Ureter (tissue), 1 donor: Measurements from ENCODE around the gene NUDT5. TPM values are rescaled to one million over a fixed set of nuclear protein-coding genes. Genes with fewer than 3 reads are reported as not detected.
"Not testable (repeated sequence)": the region's sequence is repeated elsewhere in the genome, so short reads cannot be mapped to it uniquely, and the experiment has no call there.

Experiments used
- DNase-seq: peaks from one replicate; pipeline ENCODE4 v3.0.0-alpha.2; 2020; ENCODE audit warnings: low spot score
- total RNA-seq: library from RNA; stranded (reverse); gene quantifications from one replicate; pipeline ENCODE4 v1.2.4, GENCODE V29; 2023
- donor health status: DM: yes; HTN: yes; CAD: no.

NUDT5 gene
- total RNA-seq, 1 donor from 2014 or later, result 44.9 TPM

DNA sequence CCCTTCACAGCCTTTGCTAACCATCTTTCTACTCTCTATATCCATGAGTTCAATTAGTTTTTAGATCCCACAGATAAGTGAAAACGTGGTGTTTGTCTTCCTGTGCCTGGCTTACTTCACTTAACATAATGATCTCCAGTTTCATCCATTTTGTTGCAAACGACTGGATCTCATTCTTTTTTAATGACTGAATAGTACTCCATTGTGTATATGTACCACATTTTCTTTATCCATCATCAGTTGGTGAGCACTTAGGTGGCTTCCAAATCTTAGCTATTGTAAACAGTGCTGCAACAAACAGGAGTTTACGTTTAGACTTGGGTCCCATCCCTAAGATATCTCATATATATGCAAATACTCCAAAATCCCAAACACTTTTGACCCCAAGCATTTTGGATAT is 9.4 kb upstream of the NUDT5 start:
- no peak for DNase-seq

DNA sequence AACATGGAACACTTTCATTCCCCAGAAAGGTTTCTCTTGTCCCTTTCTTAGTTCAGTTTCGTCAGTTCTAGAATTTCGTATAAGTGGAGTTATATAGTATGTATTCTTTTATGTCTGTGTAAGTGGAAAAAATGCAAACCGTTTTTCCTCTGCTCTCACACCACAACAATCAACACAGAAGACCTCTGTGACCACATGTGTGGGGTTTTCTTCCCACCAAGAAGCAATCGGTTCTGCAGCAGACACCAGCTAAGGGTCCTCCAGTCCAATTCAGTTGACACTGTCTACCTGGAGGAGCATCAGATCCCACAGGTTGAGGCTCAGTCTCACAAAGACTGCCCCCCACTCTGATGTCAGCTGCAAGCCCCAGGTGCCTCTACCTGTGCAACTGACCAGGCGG is 6.5 kb upstream of the NUDT5 start:
- no peak for DNase-seq

DNA sequence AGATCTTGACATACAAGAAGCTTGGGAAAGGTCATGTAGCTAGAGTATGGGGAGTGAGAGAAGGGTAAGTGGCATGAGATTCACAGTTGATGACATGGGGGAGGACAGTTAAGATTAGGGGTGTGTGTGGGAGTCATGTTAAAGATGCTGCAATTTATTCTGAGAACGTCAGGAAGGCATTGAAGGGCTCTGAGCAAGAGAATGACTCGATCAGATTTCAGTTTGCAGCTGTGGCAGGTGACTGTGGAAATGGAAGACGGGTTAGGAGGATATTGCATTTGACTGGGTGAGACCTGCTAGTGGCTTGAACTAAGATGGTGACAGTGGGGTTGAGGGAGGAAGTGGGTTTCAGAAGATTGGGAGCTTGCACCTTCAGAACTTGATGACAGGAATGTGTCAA is 5.9 kb upstream of the NUDT5 start:
- DNase-seq, result no peak

DNA sequence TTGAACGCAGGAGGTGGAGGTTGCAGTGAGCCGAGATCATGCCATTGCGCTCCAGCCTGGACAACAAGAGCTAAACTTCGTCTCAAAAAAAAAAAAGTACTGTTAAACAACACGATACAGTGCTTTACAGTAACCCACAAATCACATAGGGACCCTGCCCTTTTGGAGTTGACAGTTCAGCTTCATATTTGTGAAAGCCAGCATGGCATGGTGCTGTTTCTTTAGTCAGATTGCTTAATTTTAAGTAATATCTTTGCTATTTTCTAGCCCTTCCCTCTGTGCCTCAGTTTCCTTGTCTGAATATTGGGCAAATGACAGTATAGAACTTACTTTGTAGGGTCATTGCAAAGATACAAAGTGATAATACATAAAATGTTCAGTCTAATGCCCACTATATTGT is 5.2 kb upstream of the NUDT5 start:
- DNase-seq, result no peak

DNA sequence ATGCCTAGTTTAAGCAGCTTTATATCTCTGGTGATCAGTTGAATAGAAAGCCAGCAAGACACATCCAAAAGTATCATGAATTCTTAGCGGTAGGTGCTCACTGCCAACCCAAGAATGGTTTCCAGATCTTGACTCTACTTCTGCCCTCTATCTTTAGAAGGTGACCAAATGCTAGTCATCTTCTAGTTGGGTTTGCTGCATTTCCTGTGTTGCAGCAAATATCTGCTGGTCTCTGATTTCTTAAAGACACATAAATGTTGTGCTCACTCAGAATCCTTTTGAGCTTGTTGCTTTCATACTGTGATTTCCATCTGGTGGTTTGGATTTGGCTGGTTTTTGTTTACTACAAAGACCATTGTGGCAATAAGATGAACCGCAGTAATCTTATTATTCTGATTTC is 2.5 kb upstream of the NUDT5 start:
- DNase-seq, result no peak

DNA sequence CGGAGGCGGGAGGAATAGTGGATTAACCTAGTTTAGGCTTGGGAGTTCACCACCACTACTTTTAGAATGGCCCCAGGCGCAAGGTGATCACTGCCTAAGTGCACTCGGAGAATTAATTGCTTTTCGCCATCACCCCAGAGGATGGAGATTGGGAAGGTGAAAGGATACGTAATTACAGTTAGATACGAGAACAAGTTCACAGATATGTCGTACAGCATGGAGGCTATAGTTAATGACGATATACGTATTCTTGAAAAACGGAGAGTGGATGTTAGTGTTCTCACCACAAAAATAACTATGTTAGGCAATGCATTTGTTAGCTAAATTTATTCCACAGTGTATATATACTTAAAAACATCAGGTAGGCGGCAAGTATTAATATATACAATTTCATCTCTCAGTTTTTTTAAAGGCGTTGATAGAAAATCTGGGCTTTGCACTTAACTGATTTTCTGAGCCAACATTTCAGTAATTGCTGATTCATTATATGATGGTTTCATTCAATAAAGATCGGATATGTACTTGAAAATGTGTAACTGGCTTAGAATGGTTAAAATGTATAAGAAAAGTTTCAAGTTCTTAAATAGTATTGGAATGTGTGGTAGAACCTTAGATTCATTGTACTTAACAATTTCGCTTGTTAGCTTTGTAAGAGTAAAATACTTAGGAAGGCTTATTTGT is 980 bp upstream of the NUDT5 start:
- DNase-seq, result no peak

DNA sequence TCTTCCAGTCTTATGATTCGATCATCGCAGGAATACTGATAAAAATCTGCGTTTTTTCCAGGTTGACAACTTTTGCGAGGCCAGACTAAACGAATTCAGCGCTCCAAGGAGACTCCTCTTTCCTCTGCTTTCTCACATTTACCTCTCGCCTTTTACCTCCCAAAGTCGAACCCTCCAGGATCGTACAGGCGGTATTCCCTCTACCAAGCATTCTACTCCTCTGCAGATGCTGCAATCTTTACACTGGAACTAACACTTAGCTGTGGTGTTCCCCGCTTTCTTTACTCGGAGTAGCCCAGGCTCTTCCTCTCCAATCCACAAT is 449 bp downstream of the NUDT5 start:
- DNase-seq, result no peak

DNA sequence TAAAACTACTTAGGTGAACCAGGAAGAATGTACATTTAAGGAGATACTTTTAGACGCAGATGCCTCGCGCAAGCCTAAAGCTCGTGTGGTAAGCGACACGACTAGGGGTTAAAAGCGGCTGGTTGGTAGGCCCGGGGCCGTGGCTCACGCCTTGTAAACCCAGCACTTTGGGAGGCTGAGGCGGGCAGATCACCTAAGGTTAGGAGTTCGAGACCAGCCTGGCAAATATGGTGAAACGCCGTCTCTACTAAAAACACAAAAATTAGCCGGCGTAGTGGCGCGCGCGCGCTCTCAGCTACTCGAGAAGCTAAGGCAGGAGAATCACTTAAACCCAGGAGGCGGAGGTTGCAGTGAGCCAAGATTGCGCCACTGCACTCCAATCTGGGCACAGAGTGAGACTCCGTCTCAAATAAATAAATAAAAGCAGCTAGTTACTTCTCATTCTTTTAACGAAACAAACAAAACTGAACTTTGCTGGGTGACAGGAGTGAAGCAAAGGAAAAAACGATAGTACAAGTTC is 879 bp downstream of the NUDT5 start:
- DNase-seq, result peak; percentile 52

DNA sequence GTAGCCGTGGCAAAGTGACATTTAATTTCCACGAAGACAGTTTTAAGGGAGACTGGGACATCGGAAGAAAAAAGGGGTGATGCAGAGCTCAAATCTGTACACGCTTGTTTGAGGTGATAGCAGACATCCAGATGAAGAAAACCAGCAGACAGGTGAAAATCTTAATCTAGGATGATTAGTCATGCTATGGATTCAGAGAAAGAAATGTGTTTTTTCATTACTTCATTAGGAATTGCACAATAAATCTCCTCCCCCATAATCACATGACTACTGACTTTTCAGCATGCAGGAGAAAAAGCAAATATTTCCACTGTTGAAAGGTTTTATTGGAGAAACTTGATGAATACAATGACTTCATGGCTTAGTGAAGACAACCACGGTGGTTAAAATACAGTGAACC is 2.5 kb downstream of the NUDT5 start:
- no peak for DNase-seq

DNA sequence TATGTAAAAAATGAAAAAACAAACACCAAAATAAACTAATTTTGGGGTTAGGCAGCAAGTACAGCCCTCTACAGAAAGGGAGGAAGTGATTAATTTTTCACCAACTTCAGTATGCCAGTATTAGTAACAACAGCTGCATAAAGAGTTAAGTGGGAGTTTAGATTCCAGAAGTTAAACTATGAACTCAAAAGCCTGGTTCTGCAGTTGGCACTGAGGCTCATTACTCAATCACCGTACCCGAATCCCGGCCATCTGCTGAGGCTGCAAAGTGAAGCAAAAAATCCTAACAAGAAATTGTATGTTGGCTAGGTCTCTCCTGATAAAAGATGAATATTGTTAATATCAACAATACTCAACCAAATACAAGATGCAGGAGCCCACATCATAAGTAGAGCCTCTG is 4.0 kb downstream of the NUDT5 start:
- no peak for DNase-seq

DNA sequence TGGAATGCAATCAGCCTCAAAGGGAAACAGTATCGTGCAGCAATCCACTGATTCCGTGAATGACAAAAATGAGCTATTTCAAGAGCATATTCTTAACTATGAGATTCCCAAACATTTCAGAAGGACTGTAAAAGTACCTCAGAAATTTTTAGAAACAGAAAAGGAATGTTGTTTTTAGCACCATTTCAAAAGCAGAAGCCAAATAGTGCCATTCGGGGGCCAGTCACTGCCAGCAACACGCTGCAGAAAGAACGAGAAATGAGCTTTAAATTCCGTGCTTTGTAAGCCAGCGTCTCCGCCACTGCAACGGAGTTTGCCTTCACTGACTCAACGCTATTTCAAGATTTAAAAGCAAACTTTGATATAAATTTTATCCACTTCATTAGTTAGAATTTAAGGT is 6.3 kb downstream of the NUDT5 start:
- DNase-seq, result no peak

DNA sequence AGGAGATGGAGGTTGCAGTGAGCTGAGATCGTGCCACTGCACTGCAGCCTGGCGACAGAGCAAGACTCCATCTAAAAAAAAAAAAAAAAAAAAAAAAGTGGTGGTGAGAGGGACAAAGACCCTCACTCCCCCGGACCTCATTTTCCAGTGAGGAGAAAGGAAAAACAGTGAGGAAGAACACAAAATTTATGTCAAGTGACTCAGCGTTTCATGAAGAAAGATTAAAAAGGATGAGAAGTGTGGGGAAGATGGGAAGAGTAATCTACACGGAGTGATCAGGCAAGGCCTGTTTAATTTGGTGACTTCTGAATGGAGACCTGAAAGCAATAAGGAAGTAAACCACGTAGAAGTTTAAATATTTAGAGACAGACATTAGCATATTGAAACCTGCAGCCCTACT is 7.0 kb downstream of the NUDT5 start:
- no peak for DNase-seq

DNA sequence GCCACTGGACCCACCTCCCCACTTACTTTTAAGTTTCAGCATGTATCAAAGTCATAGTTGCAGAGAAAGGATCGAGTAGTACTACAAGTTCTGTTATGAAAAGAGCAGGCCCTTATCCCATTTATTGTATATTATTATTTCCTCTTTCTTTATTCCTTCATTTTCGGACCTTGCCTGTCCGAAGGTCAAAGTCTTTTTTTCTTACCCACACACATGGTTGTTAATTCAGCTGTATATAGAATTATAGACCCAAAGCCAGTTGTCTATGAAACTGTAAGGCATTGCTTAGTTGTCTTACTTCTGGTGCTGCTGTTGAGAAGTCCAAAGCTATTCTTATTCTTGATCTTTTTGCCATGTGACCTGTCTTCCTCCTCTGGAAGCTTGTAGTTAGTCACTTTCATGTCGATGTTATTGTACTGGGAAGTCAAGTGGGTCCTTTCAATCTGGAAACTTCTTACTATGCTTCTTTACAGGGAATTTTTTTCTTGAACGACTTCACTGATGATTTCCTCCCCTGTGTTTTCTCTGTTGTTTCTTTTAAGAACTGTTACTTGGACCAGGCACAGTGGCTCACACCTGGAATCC is 8.3 kb downstream of the NUDT5 start:
- DNase-seq, result no peak

DNA sequence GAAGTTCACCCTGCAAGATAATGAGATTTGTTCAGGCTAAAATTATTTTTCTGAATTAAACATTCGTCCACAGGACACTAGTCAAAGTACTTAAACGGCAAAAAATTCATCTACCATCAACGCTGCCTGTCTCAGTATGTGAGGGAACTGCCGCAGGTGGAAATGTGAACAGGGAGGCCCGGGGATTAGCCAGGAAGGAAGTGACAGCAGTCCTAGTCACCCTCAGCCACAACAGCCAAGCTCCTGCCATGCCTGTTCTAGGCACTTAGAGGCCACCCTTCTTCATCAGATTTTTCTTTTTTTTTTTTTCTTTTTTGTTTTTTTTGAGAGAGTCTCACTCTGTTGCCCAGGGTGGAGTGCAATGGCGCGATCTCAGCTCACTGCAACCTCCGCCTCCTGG is 9.4 kb downstream of the NUDT5 start:
- DNase-seq, result no peak

DNA sequence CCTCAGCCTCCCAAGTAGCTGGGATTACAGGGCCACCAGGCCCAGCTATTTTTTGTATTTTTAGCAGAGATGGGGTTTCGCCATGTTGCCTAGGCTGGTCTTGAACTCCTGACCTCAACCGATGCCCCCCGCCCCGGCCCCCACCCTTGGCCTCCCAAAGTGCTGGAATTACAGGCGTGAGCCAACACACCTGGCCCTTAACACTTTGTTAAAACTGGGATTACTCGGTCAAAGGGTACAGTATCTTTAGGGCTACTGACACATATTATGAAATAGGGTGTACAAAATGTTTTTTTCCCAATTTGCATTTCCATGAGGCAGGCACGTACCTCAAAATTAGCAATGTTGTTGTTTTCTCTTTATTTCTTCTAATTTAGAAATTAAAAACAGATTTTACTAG is 11.5 kb downstream of the NUDT5 start:
- DNase-seq, result no peak

DNA sequence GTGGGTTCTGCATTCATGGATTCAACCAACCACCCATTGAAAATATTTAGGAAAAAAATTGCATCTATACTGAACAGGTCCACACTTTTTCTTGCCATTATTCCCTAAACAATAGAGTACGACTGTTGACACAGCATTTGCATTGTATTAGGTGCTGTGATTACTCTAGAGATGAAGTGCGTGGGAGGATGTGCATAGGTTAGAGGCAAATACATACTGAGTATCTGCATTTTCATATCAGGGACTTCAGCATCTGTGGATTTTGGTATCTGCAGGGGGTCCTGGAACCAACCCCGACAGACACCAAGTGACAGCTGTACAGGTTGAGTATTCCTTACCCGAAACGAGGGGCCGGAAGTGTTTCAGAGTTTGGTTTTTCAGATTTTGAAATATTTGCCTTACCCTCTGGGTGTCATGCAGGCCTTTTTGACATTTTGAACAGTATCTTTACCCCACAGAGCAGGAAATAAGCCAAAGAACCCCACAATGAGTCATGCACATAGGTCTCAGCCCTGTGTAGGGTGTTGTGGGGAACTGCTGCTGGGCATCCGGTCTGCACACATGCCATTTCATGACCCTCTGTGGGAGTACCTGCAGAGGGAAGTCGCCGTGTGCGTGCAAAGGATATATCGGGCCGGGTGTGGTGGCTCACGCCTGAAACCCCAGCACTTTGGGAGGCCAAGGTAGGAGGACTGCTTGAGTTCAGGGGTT is 14.5 kb downstream of the NUDT5 start:
- no peak for DNase-seq

DNA sequence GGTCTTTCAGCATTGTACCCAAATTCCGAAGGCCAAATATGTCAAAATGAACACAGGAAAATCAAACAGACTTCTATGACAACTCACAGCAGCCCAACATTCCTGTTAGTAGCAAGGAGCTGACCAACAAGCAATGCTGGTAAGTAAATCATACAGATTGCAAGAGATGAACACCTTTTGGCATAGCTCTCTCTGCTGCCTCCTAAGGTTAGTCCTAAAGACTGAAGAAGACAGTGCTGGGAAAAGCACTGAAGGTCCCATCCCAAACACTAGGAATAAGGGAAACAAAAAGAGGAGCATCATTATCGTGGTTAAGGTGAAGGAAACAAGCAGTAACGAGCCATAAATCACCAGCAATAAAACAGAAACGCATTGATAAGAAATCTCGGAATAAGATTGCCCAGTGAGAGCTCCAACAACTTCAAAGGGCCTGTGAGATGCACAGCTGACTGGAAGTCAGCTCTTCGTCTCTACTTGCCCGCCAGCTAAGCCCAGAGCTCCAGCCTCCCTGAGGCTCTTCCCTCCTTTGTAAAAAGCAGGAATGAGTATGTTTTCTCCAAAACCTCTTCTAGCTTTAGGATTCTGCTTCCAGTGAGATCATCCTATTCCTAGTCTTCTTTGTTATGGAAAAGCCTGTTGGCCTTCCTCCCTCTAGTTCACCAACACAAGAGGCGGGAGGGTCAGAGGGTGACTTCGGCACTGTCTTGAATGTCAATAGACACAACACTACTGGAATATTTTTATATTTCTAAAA is 15.3 kb downstream of the NUDT5 start:
- no peak for DNase-seq

DNA sequence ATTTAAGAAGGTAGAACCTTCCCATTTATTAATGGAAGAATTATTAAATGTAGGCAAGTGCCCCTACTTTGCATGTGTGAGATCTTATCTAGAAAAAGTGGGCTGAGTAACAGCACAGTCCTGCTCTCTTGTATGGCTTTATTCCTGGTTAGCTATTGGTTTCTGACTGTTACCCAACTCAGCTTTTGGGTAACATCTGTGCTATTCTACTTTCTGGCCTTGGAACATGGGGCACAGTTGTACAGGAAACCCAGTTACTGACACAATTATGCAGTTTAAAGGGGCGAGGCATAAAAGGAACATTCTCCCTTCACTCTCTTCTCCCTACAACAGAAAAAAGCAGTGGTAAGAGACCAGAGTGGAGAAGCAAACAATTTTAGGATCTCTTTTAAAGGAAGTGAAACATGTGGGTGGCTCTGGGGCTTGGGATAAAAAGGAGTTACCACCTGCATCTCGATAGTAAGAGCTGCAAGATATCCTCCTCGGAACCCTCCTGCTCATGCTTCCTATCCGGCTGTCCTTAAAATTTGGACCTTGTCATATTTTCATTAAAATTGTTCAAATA is 16.0 kb downstream of the NUDT5 start:
- no peak for DNase-seq

DNA sequence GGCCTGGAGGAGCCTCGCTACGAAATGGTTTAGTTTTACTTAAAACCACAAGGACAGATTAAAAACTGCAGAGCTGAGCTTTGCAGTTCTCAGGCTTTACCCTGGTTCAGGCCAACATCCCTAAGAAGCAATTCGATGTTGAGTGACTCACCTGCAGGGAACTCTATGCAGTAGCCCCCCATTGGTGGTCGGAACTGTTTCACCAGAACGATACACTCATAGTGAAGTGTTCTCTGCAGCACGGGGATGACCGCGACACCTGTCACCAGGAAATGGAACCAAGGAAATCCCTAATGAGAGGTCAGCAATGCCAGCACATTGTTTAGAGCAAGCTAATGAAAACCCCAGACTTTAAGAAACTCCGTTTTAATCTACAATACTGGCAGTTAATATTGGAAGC is 18.0 kb downstream of the NUDT5 start:
- DNase-seq, result no peak

DNA sequence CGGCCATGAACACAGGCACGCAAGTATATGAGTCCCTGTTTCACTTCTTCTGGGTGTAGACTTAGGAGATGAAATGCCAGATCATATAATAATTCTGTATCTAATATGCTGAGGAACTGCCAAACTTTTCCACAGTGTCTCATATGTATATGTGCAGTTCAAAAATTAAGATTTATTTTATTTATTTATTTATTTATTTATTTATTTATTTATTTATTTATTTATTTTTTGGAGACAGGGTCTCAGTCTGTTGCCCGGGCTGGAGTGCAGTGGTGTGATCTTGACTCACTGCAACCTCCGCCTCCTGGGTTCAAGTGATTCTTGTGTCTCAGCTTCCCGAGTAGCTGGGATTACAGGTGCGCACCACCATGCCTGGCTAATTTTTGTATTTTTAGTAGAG is 24.2 kb downstream of the NUDT5 start:
- not testable (repeated sequence) for DNase-seq

DNA sequence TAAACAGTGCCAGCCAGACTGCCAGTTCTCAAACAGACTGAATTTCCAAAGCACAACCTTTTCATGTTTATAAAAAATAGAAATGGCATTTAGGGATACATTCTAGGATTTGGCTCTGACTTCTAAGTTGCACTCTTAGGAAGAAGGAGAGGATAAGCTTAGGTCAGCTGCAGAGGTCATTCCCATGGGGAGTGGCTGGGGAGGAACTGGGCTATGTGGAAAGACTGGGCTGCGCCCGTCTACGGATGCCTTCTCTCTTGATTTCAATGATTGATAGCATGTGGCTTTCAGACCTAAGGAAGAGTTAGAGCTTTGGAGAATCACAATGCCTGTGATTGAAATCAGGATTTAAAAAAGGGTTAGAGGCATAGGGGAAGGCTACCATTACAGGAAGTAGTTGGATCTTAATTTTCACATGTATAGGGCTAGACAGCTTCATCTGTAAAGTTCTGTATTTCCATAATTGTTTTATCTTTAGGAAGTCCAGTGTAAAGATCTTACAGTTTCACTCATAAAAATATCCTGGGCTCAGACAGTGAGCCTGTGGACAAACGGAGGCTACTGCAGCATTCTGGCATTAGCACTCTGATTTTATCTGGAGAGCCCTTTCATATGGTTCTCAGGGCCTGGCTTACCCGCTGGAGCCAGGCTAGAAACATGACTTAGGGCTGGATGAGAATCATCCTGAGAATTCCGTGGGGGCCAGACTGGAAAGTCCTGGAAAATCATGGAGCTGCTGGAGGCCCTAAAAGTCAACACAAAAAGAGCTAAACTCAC is 29.5 kb downstream of the NUDT5 start:
- no peak for DNase-seq

DNA sequence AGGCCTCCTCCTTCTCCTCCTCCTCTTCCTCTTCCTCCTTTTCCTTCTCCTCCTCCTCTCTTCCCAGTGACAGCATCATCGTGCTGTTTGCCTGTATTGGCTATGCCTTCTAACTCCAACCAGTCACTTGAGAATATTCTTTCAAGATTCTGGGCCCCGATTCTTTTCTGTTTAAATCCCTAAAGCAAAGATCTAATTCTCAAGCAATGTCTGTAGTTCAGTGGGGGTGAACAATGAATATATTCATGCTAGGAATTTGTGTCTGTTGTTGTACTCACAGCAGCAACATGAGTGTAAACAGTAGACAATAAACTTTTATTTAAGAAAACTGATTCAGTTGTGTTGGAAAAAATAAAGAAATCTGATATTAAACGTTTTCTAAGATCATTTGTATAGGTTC is 30.7 kb downstream of the NUDT5 start:
- no peak for DNase-seq
